ENCODE data around the gene SLC6A12. TPM values are rescaled to one million over a fixed set of nuclear protein-coding genes. Genes with fewer than 3 reads are reported as not detected.

Gene SLC6A12
- total RNA-seq, 1 donor from 2014 or later: not detected

GRCh38 chr12:143964-144649 is 69.8 kb downstream of the SLC6A12 start:
- DNase-seq (ENCODE audit: extremely low spot score in 2 of 2): no peak
- intact Hi-C loops (cut with DNase I): no loop called here
- Histone ChIP-seq H3K4me3 (no peak overlapping the region), H3K9me3 (no peaks in the 10 kb centered on the region), H3K27ac (no peak overlapping the region), H3K4me1 (peaks cover 18% of the 10 kb centered on the region), H3K36me3 (no peaks in the 10 kb centered on the region), H3K27me3 (no peaks in the 10 kb centered on the region)
- TF ChIP-seq POLR2AphosphoS5 (IDR thresholded peaks at IDR 0.05; ENCODE audit: insufficient read depth in 1 of 2, low read depth in 1 of 2) (no peak), CTCF (IDR thresholded peaks at IDR 0.05) (no peak), POLR2A (IDR thresholded peaks at IDR 0.05) (no peak)

- H3K27me3 ChIP-seq: no peaks in the 10 kb centered on the region
- TF ChIP-seq CTCF (IDR thresholded peaks at IDR 0.05): no peak
- TF ChIP-seq POLR2A (IDR thresholded peaks at IDR 0.05): no peak
- no peak for TF ChIP-seq POLR2AphosphoS5 (IDR thresholded peaks at IDR 0.05; ENCODE audit: insufficient read depth in 1 of 2, low read depth in 1 of 2)
Measured at GRCh38 chr12:140162-140561, 73.8 kb downstream of the SLC6A12 start.

More at GRCh38 chr12:140162-140561, 73.8 kb downstream of the SLC6A12 start:
- H3K4me3 ChIP-seq: peak overlapping the region; percentile 46 to 48
- no peaks in the 10 kb centered on the region for H3K9me3 ChIP-seq
- DNase-seq (ENCODE audit: extremely low spot score in 2 of 2): no peak
- H3K36me3 ChIP-seq: no peaks in the 10 kb centered on the region
- intact Hi-C loops (cut with DNase I): no loop called here
- H3K4me1 ChIP-seq: peaks cover 23% of the 10 kb centered on the region
- H3K27ac ChIP-seq: no peak overlapping the region

Other genes starting within 250 kb of the SLC6A12 start
- gene IQSEC3, start 147.4 kb downstream of the SLC6A12 start, total RNA-seq: 1.7 TPM
- not detected for gene SLC6A13, start 48.7 kb upstream of the SLC6A12 start, total RNA-seq
- 45.7 TPM for gene KDM5A, start 175.2 kb upstream of the SLC6A12 start, total RNA-seq
- gene CCDC77, start 187.5 kb upstream of the SLC6A12 start, total RNA-seq: 8.3 TPM
- 13.3 TPM for gene B4GALNT3, start 245.8 kb upstream of the SLC6A12 start, total RNA-seq

Data from vagina (tissue), 2 donors.